ENCODE measurements around the gene CHMP5.
A peak's percentile ranks its signal among the peaks of the same experiment; 100 is the strongest.

CHMP5 gene

GRCh38 chr9:33264473-33265177 lies at the start of gene CHMP5, which contains the start of gene BAG1:
TSS of gene CHMP5 (plus strand) at chr9:33265049. CDS start at chr9:33265079, 30 bp downstream.
TSS of gene BAG1 (minus strand) at chr9:33264708.
- peak; percentile 99 for DNase-seq (ENCODE audit: extremely low spot score)
- ChIA-PET CTCF (interaction anchor here (0.8 to 1.9 kb wide), 5 partner anchors 17 to 202 kb away, joined by 3 to 4 read pairs (median 3); no protein-coding TSS in a partner anchor), POLR2A (interaction anchor here (0.5 to 1.0 kb wide), 2 partner anchors 218 to 240 kb away, joined by 3 to 6 read pairs; partner anchors contain the start of gene DNAJA1)
- TF ChIP-seq, protein P1, sequence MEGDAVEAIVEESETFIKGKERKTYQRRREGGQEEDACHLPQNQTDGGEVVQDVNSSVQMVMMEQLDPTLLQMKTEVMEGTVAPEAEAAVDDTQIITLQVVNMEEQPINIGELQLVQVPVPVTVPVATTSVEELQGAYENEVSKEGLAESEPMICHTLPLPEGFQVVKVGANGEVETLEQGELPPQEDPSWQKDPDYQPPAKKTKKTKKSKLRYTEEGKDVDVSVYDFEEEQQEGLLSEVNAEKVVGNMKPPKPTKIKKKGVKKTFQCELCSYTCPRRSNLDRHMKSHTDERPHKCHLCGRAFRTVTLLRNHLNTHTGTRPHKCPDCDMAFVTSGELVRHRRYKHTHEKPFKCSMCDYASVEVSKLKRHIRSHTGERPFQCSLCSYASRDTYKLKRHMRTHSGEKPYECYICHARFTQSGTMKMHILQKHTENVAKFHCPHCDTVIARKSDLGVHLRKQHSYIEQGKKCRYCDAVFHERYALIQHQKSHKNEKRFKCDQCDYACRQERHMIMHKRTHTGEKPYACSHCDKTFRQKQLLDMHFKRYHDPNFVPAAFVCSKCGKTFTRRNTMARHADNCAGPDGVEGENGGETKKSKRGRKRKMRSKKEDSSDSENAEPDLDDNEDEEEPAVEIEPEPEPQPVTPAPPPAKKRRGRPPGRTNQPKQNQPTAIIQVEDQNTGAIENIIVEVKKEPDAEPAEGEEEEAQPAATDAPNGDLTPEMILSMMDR (IDR thresholded peaks at IDR 0.05; ENCODE audit: control extremely low read depth, extremely low read depth, low read depth, missing control alignments): no peak

GRCh38 chr9:33220681-33221567 lies 43.9 kb upstream of the CHMP5 start:
- ChIA-PET CTCF (no interaction called here), POLR2A (no interaction called here)
- no peak for DNase-seq (ENCODE audit: extremely low spot score)
- TF ChIP-seq, protein P1 (IDR thresholded peaks at IDR 0.05; ENCODE audit: control extremely low read depth, extremely low read depth, low read depth, missing control alignments): no peak

DNA sequence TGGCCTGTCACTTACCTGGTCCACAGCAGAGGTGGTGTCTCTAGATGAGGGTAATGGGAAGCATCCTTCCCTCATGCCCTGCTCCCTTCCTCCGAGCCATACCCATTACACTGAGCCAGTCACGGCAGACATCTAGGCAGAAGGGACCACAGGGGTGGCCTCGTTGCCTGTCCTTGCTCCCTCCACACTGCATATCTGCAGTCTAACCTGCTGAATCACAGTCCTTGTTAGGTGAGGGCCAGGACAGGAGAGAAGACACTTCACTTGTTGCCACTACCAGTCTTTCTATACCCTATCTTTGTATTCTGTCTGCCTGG lies 43.3 kb upstream of the CHMP5 start:
- DNase-seq (ENCODE audit: extremely low spot score): no peak
- POLR2A ChIA-PET: no interaction called here
- TF ChIP-seq, protein P1 (IDR thresholded peaks at IDR 0.05; ENCODE audit: control extremely low read depth, extremely low read depth, low read depth, missing control alignments): no peak
- CTCF ChIA-PET: no interaction called here

- POLR2A ChIA-PET: no interaction called here
- no peak for DNase-seq (ENCODE audit: extremely low spot score)
- TF ChIP-seq, protein P1 (IDR thresholded peaks at IDR 0.05; ENCODE audit: control extremely low read depth, extremely low read depth, low read depth, missing control alignments): no peak
- CTCF ChIA-PET: no interaction called here
Measured at GRCh38 chr9:33222031-33222430, 42.8 kb upstream of the CHMP5 start.

DNA sequence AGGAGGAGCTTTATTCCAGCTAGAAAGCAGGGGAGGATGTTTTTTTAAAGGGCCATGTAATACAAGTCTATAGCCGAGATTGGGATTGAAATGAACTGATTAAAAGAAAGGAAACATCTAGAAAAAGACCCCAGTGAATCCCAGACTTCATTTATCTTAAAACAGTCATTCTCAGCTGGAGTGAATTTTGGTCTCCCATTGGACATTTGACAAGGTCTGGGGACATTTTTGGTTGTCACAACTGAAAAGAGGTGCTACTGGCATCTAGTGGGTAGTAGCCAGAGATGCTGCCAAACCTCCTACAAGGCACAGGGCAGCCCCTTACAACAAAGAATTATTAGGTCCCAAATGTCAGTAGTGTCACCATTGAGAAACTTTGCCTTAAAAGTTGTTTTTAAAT lies 41.2 kb upstream of the CHMP5 start:
- TF ChIP-seq, protein P1 (IDR thresholded peaks at IDR 0.05; ENCODE audit: control extremely low read depth, extremely low read depth, low read depth, missing control alignments): peak; percentile 42
- CTCF ChIA-PET: interaction anchor here (1.2 to 3.0 kb wide), 4 partner anchors 9 to 36 kb away, joined by 3 to 11 read pairs (median 4); no protein-coding TSS in a partner anchor
- POLR2A ChIA-PET: no interaction called here
- DNase-seq (ENCODE audit: extremely low spot score): no peak

GRCh38 chr9:33225319-33226147 lies 39.3 kb upstream of the CHMP5 start:
- TF ChIP-seq, protein P1 (IDR thresholded peaks at IDR 0.05; ENCODE audit: control extremely low read depth, extremely low read depth, low read depth, missing control alignments): peak; percentile 63
- POLR2A ChIA-PET: interaction anchor here (0.9 kb wide), 1 partner anchor 201 kb away, joined by 4 read pairs; the partner anchor contains the start of gene DNAJA1
- CTCF ChIA-PET: interaction anchor here (0.7 to 3.0 kb wide), 62 partner anchors 9 to 847 kb away, joined by 3 to 75 read pairs (median 6); partner anchors contain the start of genes B4GALT1, SMU1 and SPINK4
- peak; percentile 45 for DNase-seq (ENCODE audit: extremely low spot score)

All from GM10248 (cell line).